T follicular helper cell (primary cell): ENCODE results near the gene PCP4L1.
"Not testable (repeated sequence)": the region's sequence is repeated elsewhere in the genome, so short reads cannot be mapped to it uniquely, and the experiment has no call there.

ENCODE experiments used
- DNase-seq: peaks from one replicate; pipeline ENCODE4 v3.0.0-alpha.2; 2020; ENCODE audit warnings: low read depth

The PCP4L1 gene

GRCh38 chr1:161228032-161228431 lies 30.5 kb upstream of the PCP4L1 start:
- DNase-seq = no peak

- DNase-seq = no peak
These were observed 28.6 kb upstream of the PCP4L1 start for GRCh38 chr1:161229896-161230295.

- DNase-seq = no peak
These were observed 27.8 kb upstream of the PCP4L1 start for GRCh38 chr1:161230762-161231161.

- DNase-seq = no peak
These were observed 25.4 kb upstream of the PCP4L1 start for GRCh38 chr1:161233102-161233501.

GRCh38 chr1:161235957-161236775 lies 22.4 kb upstream of the PCP4L1 start:
- DNase-seq = no peak

GRCh38 chr1:161238039-161238473 lies 20.5 kb upstream of the PCP4L1 start, which contains the start of gene NR1I3:
NR1I3 (minus strand) TSS chr1:161238203; CDS start chr1:161236565, 1,638 bp downstream.
- no peak for DNase-seq

GRCh38 chr1:161241682-161242081 lies 16.9 kb upstream of the PCP4L1 start:
- DNase-seq = no peak

- no peak for DNase-seq
These were observed 16.2 kb upstream of the PCP4L1 start for GRCh38 chr1:161242313-161242712.

- no peak for DNase-seq
These were observed 13.7 kb upstream of the PCP4L1 start for GRCh38 chr1:161244888-161245287.

GRCh38 chr1:161250100-161250499 lies 8.4 kb upstream of the PCP4L1 start:
- not testable (repeated sequence) for DNase-seq

- no peak for DNase-seq
These were observed 7.7 kb upstream of the PCP4L1 start for GRCh38 chr1:161250829-161251228.

GRCh38 chr1:161251579-161251978 lies 7.0 kb upstream of the PCP4L1 start:
- DNase-seq = no peak

GRCh38 chr1:161255302-161255701 lies 3.2 kb upstream of the PCP4L1 start:
- DNase-seq = not testable (repeated sequence)

GRCh38 chr1:161255955-161256520 lies 2.5 kb upstream of the PCP4L1 start:
- not testable (repeated sequence) for DNase-seq

GRCh38 chr1:161257109-161257508 lies 1.4 kb upstream of the PCP4L1 start:
- not testable (repeated sequence) for DNase-seq

GRCh38 chr1:161259345-161259702 lies 779 bp downstream of the PCP4L1 start:
- DNase-seq = no peak

GRCh38 chr1:161259765-161260164 lies 1.2 kb downstream of the PCP4L1 start:
- no peak for DNase-seq

- no peak for DNase-seq
These were observed 2.1 kb downstream of the PCP4L1 start for GRCh38 chr1:161260376-161261260.

GRCh38 chr1:161261261-161262235 lies 3.0 kb downstream of the PCP4L1 start:
- DNase-seq = no peak

- no peak for DNase-seq
These were observed 6.8 kb downstream of the PCP4L1 start for GRCh38 chr1:161265305-161265704.

- no peak for DNase-seq
These were observed 7.7 kb downstream of the PCP4L1 start for GRCh38 chr1:161266202-161266601.
